Testis (tissue), 2 donors: Measurements from ENCODE around the gene FBXW9.

Experiments used
- CTCF ChIP-seq, 3 experiments: fragments of 450-650 bp in 2 of 3; fragments of 200-600 bp in 1 of 3; sonication (generic) in 1 of 3; IDR thresholded peaks; one replicate each; pipeline ENCODE4 v1.5.1; 2016 to 2019; ENCODE audit warnings: antibody characterized with exemption in 3 of 3, mild to moderate bottlenecking in 2 of 3, moderate library complexity in 1 of 3
- POLR2A ChIP-seq: fragments of 450-650 bp; IDR thresholded peaks from one replicate; pipeline ENCODE4 v1.6.1; 2017; ENCODE audit warnings: antibody characterized with exemption, mild to moderate bottlenecking, moderate library complexity

DNA sequence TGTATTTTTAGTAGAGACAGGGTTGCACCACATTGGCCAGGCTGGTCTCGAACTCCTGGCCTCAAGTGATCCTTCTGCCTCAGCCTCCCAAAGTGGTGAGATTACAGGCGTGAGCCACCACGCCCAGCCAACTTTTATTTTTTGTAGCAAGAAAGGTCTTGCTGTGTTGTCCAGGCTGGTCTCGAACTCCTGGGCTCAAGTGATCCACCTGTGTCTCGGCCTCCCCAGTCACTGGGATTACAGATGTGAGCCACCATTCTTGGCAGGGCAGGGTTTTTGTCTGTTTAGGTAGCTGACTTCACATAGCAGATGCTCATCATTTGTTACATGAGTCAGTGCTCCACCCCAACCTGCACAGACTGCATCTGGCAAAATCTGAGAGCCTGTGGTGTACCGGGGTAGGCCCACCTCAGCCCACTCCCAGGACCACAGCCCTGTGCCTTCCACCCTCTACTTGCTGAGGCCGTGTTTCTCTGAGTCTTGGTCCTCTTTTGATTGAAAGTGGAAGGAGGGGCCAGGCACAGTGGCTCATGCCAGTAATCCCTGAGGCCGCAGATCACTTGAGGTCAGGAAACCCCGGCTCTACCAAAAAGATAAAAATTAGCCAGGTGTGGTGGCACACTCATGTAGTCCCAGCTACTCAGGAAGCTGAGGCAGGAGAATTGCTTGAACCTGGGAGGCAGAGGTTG is 31.5 kb upstream of the FBXW9 start:
- TF ChIP-seq POLR2A (no peak), CTCF (IDR thresholded peaks at IDR 0.05) (no peak)
